HepG2 (cell line): ENCODE measurements around the gene FAM53B. TPM values are rescaled to one million over a fixed set of nuclear protein-coding genes. Genes with fewer than 3 reads are reported as not detected.

Experiments
- CBX5 ChIP-seq: sonication (generic); formaldehyde crosslinking; IDR thresholded peaks from 2 replicates; pipeline ENCODE4 v1.4.0; 2020; ENCODE audit warnings: missing genetic modification reagents, borderline replicate concordance
- FOXK2 ChIP-seq: fragments of 450-650 bp; IDR thresholded peaks from 2 replicates; pipeline ENCODE4 v1.6.1; 2016
- FOXO1 ChIP-seq: sonication (generic); formaldehyde crosslinking; IDR thresholded peaks from 2 replicates; pipeline ENCODE4 v1.4.0; 2020; ENCODE audit warnings: missing genetic modification reagents
- IRF2 ChIP-seq: IDR thresholded peaks from 2 replicates; pipeline ENCODE4 v1.6.1; 2018; ENCODE audit warnings: missing genetic modification reagents, missing compliant biosample characterization
- PAWR ChIP-seq: sonication (generic); formaldehyde crosslinking; IDR thresholded peaks from 2 replicates; pipeline ENCODE4 v1.4.0; 2020; ENCODE audit warnings: missing genetic modification reagents, mild to moderate bottlenecking, borderline replicate concordance
- RFX5 ChIP-seq: IDR thresholded peaks from 2 replicates; pipeline ENCODE4 v1.6.1; 2011; ENCODE audit warnings: low read depth, low read length, improper control_type of control experiment
- SYNCRIP ChIP-seq: fragments of 200-400 bp; formaldehyde crosslinking; IDR thresholded peaks from 2 replicates; pipeline ENCODE4 v1.6.1; 2018; ENCODE audit warnings: mild to moderate bottlenecking, low read depth, low read length; ENCODE audit not compliant: insufficient read depth
- ZFP90 ChIP-seq: sonication (generic); formaldehyde crosslinking; IDR thresholded peaks from 2 replicates; pipeline ENCODE4 v1.8.0; 2022; ENCODE audit warnings: missing genetic modification reagents, mild to moderate bottlenecking, inconsistent platforms, borderline replicate concordance
- ZNF326 ChIP-seq: sonication (generic); formaldehyde crosslinking; IDR thresholded peaks from 2 replicates; pipeline ENCODE4 v1.4.0; 2020; ENCODE audit warnings: missing genetic modification reagents, borderline replicate concordance
- polyA plus RNA-seq, 8 experiments: library from polyadenylated mRNA; depleted of rRNA in 3 of 8; stranded (reverse) in 7 of 8; unstranded in 1 of 8; fragments of >200 nt; fragmentation: Illumina TruSeq in 4 of 8; extraction: Trizol in 4 of 8; gene quantifications; 2 replicates each; pipeline versions ENCODE4 v1.2.1 to v1.2.3, GENCODE V29; 2011 to 2016; ENCODE audit warnings: low read depth in 4 of 8, missing spikeins in 1 of 8, mixed read lengths in 1 of 8; ENCODE audit not compliant: insufficient read depth in 1 of 8
- total RNA-seq, 5 experiments: library from RNA; depleted of rRNA; stranded (reverse); fragments of >200 nt; fragmentation: Illumina TruSeq; extraction: Trizol; gene quantifications; 2 replicates each; pipeline ENCODE4 v1.2.3, GENCODE V29; 2016; ENCODE audit warnings: low read depth in 1 of 5
- TF ChIP-seq, protein P1 (sequence below): sonication (generic); formaldehyde crosslinking; IDR thresholded peaks from 2 replicates; pipeline ENCODE4 v1.8.1; 2023; ENCODE audit warnings: mild to moderate bottlenecking, inconsistent platforms, moderate library complexity, missing genetic modification reagents, borderline replicate concordance
- TF ChIP-seq, protein P2 (sequence below): sonication (generic); formaldehyde crosslinking; IDR thresholded peaks from 2 replicates; pipeline ENCODE4 v1.5.0; 2020; ENCODE audit warnings: missing genetic modification reagents
- TF ChIP-seq, protein P3 (sequence below): IDR thresholded peaks from 2 replicates; pipeline ENCODE4 v1.6.1; 2016; ENCODE audit warnings: control low read depth
- TF ChIP-seq, protein P4 (sequence below): sonication (generic); formaldehyde crosslinking; IDR thresholded peaks from 2 replicates; pipeline ENCODE4 v1.4.0; 2020; ENCODE audit warnings: missing genetic modification reagents
- TF ChIP-seq, protein P5 (sequence below): IDR thresholded peaks from 2 replicates; pipeline ENCODE4 v1.6.1; 2016; ENCODE audit warnings: low read depth, control low read depth
- TF ChIP-seq, protein P6 (sequence below): IDR thresholded peaks from 2 replicates; pipeline ENCODE4 v1.6.1; 2012; ENCODE audit warnings: low read depth, low read length, improper control_type of control experiment
- TF ChIP-seq, protein P7 (sequence below): sonication (generic); formaldehyde crosslinking; IDR thresholded peaks from 2 replicates; pipeline ENCODE4 v1.4.0; 2020; ENCODE audit warnings: missing genetic modification reagents, borderline replicate concordance

Gene FAM53B
- total and polyA plus RNA-seq, 2 of the 13 experiments (the other 11 are each of a cell fraction or from before 2014, with no cell fraction given): 6.4 to 19.3 TPM

DNA sequence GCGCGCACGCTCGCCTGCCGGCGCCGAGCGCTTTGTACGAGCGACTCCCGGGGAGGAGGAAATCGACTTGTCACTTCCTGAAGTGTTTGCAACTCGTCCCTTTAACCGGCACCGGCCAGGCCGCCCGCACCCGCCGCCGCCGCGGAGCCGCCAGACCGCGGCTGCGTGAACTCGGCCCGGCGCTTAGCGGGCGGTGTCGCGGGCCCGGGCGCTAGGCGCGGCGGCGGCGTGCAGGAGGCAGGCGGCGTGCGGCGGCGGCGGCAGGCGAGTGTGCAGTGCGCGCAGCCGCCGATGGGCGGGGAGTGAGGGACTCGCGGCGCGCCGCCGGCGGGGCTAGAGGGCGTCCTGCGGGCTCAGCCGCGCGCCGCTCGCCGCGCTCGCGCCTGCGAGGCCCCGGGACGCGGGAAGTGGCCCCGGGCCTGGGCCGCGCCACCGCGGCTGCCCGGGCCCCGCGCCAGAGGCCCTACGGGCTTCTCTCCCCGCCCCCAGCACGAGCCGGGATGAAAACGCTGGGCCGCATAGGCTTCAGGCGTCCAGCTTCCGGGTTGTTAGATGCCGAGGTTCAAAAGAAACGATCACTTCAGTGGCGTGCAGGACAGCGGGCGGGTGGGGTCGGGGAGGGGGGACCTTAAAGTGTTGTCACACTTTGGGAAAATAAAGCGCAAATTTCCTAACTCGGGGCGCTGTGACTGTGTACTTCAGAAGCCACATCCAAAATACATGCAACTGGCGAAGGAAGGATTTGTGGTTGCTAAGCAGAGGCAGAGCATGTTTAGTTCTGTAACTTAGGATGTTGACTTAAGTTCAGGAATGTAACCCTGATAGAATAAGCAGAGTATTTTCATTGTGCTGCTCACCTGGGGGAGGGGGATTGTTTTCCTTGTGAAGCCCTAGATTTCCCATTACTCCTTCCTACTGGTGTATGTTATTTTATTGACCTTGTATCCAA lies at the start of gene FAM53B (continued):
- TF ChIP-seq SYNCRIP (no peak), IRF2 (CRISPR knock-in tag) (no peak), ZFP90 (CRISPR knock-in tag) (no peak), FOXO1 (CRISPR knock-in tag) (no peak), FOXK2 (peak; percentile 29; the same call in 1 of the 2 replicates), CBX5 (no peak), RFX5 (0 out of 2 replicates have a peak, but pooled peaks have one; percentile 21), PAWR (CRISPR knock-in tag) (no peak), ZNF326 (no peak)
- TF ChIP-seq, protein P1, sequence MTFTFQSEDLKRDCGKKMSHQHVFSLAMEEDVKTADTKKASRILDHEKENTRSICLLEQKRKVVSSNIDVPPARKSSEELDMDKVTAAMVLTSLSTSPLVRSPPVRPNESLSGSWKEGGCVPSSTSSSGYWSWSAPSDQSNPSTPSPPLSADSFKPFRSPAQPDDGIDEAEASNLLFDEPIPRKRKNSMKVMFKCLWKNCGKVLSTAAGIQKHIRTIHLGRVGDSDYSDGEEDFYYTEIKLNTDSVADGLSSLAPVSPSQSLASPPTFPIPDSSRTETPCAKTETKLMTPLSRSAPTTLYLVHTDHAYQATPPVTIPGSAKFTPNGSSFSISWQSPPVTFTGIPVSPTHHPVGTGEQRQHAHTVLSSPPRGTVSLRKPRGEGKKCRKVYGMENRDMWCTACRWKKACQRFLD (CRISPR knock-in tag): no peak
- TF ChIP-seq, protein P2, sequence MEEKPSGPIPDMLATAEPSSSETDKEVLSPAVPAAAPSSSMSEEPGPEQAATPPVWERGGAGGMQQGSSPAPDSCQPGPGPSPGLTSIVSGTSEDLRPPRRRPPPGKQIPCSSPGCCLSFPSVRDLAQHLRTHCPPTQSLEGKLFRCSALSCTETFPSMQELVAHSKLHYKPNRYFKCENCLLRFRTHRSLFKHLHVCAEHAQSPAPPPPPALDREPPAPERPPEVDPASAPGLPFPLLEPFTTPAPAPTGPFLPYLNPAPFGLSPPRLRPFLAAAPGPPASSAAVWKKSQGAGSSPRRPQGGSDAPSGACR (CRISPR knock-in tag): no peak
- TF ChIP-seq, protein P3, sequence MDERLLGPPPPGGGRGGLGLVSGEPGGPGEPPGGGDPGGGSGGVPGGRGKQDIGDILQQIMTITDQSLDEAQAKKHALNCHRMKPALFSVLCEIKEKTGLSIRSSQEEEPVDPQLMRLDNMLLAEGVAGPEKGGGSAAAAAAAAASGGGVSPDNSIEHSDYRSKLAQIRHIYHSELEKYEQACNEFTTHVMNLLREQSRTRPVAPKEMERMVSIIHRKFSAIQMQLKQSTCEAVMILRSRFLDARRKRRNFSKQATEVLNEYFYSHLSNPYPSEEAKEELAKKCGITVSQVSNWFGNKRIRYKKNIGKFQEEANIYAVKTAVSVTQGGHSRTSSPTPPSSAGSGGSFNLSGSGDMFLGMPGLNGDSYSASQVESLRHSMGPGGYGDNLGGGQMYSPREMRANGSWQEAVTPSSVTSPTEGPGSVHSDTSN (CRISPR knock-in tag): no peak
- TF ChIP-seq, protein P4, sequence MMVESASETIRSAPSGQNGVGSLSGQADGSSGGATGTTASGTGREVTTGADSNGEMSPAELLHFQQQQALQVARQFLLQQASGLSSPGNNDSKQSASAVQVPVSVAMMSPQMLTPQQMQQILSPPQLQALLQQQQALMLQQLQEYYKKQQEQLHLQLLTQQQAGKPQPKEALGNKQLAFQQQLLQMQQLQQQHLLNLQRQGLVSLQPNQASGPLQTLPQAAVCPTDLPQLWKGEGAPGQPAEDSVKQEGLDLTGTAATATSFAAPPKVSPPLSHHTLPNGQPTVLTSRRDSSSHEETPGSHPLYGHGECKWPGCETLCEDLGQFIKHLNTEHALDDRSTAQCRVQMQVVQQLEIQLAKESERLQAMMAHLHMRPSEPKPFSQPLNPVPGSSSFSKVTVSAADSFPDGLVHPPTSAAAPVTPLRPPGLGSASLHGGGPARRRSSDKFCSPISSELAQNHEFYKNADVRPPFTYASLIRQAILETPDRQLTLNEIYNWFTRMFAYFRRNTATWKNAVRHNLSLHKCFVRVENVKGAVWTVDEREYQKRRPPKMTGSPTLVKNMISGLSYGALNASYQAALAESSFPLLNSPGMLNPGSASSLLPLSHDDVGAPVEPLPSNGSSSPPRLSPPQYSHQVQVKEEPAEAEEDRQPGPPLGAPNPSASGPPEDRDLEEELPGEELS (CRISPR knock-in tag): peak; percentile 18; the same call in 1 of the 2 replicates
- TF ChIP-seq, protein P5, sequence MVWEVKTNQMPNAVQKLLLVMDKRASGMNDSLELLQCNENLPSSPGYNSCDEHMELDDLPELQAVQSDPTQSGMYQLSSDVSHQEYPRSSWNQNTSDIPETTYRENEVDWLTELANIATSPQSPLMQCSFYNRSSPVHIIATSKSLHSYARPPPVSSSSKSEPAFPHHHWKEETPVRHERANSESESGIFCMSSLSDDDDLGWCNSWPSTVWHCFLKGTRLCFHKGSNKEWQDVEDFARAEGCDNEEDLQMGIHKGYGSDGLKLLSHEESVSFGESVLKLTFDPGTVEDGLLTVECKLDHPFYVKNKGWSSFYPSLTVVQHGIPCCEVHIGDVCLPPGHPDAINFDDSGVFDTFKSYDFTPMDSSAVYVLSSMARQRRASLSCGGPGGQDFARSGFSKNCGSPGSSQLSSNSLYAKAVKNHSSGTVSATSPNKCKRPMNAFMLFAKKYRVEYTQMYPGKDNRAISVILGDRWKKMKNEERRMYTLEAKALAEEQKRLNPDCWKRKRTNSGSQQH (CRISPR knock-in tag): peak; percentile 70; the same call in 1 of the 2 replicates
- TF ChIP-seq, protein P6, sequence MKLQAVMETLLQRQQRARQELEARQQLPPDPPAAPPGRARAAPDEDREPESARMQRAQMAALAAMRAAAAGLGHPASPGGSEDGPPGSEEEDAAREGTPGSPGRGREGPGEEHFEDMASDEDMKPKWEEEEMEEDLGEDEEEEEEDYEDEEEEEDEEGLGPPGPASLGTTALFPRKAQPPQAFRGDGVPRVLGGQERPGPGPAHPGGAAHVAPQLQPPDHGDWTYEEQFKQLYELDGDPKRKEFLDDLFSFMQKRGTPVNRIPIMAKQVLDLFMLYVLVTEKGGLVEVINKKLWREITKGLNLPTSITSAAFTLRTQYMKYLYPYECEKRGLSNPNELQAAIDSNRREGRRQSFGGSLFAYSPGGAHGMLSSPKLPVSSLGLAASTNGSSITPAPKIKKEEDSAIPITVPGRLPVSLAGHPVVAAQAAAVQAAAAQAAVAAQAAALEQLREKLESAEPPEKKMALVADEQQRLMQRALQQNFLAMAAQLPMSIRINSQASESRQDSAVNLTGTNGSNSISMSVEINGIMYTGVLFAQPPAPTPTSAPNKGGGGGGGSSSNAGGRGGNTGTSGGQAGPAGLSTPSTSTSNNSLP: peak; percentile 70; the same call in 1 of the 2 replicates
- TF ChIP-seq, protein P7, sequence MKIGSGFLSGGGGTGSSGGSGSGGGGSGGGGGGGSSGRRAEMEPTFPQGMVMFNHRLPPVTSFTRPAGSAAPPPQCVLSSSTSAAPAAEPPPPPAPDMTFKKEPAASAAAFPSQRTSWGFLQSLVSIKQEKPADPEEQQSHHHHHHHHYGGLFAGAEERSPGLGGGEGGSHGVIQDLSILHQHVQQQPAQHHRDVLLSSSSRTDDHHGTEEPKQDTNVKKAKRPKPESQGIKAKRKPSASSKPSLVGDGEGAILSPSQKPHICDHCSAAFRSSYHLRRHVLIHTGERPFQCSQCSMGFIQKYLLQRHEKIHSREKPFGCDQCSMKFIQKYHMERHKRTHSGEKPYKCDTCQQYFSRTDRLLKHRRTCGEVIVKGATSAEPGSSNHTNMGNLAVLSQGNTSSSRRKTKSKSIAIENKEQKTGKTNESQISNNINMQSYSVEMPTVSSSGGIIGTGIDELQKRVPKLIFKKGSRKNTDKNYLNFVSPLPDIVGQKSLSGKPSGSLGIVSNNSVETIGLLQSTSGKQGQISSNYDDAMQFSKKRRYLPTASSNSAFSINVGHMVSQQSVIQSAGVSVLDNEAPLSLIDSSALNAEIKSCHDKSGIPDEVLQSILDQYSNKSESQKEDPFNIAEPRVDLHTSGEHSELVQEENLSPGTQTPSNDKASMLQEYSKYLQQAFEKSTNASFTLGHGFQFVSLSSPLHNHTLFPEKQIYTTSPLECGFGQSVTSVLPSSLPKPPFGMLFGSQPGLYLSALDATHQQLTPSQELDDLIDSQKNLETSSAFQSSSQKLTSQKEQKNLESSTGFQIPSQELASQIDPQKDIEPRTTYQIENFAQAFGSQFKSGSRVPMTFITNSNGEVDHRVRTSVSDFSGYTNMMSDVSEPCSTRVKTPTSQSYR (CRISPR knock-in tag): peak; percentile 64
